Neural progenitor cell (in vitro differentiated cells): ENCODE data around the gene ANAPC7. TPM values are rescaled to one million over a fixed set of nuclear protein-coding genes. Genes with fewer than 3 reads are reported as not detected.
A peak's percentile ranks its signal among the peaks of the same experiment; 100 is the strongest.

Source experiments
- DNase-seq: peaks from one replicate; pipeline ENCODE4 v3.0.0-alpha.2; 2016; ENCODE audit warnings: low spot score
- H2AFZ ChIP-seq: fragments of 200-600 bp; sonication (generic); replicated peaks from 2 replicates; pipeline ENCODE4 v1.6.1; 2016; ENCODE audit warnings: antibody characterized with exemption
- H3F3A ChIP-seq: fragments of 200-600 bp; sonication (generic); 2 replicates; pipeline ENCODE4 v1.6.1; 2016; ENCODE audit warnings: antibody characterized with exemption, low read depth
- H3K27ac ChIP-seq: fragments of 200-600 bp; sonication (generic); 2 replicates; pipeline ENCODE4 v1.5.1; 2016; ENCODE audit warnings: mild to moderate bottlenecking
- H3K27me3 ChIP-seq: fragments of 200-600 bp; sonication (generic); 2 replicates; pipeline ENCODE4 v1.6.1; 2016; ENCODE audit warnings: mild to moderate bottlenecking, moderate library complexity
- H3K36me3 ChIP-seq: fragments of 200-600 bp; sonication (generic); 2 replicates; pipeline ENCODE4 v1.5.1; 2016
- H3K4me1 ChIP-seq: fragments of 200-600 bp; sonication (generic); 2 replicates; pipeline ENCODE4 v1.6.1; 2016; ENCODE audit warnings: mixed run types
- H3K4me2 ChIP-seq: fragments of 200-600 bp; sonication (generic); 2 replicates; pipeline ENCODE4 v1.6.1; 2016
- H3K4me3 ChIP-seq: fragments of 200-600 bp; sonication (generic); 2 replicates; pipeline ENCODE4 v1.5.1; 2016
- H3K79me2 ChIP-seq: fragments of 200-600 bp; sonication (generic); 2 replicates; pipeline ENCODE4 v1.6.1; 2016; ENCODE audit warnings: low read depth
- H3K9ac ChIP-seq: fragments of 200-600 bp; sonication (generic); 2 replicates; pipeline ENCODE4 v1.6.1; 2016
- H3K9me3 ChIP-seq: fragments of 200-600 bp; sonication (generic); 2 replicates; pipeline ENCODE4 v1.5.1; 2016; ENCODE audit warnings: low read depth
- H4K20me1 ChIP-seq: fragments of 200-600 bp; sonication (generic); 2 replicates; pipeline ENCODE4 v1.6.1; 2016; ENCODE audit warnings: low read depth
- H3K27ac Mint-ChIP-seq: 3 replicates; pipeline ENCODE4 v1.8.0; 2021; ENCODE audit warnings: mixed read lengths
- H3K27me3 Mint-ChIP-seq: 2 replicates; pipeline ENCODE4 v1.8.0; 2022; ENCODE audit warnings: low read depth, mild to moderate bottlenecking, inconsistent platforms, moderate library complexity, mixed read lengths; ENCODE audit not compliant: insufficient read depth
- H3K36me3 Mint-ChIP-seq: 3 replicates; pipeline ENCODE4 v1.8.0; 2021; ENCODE audit warnings: mixed read lengths
- H3K4me1 Mint-ChIP-seq: 3 replicates; pipeline ENCODE4 v1.8.0; 2021; ENCODE audit warnings: mixed read lengths
- H3K4me3 Mint-ChIP-seq: 3 replicates; pipeline ENCODE4 v1.8.0; 2021; ENCODE audit warnings: mild to moderate bottlenecking, moderate library complexity, mixed read lengths
- H3K9me3 Mint-ChIP-seq: 3 replicates; pipeline ENCODE4 v1.8.0; 2020; ENCODE audit warnings: mixed read lengths
- EZH2 ChIP-seq: fragments of 200-600 bp; sonication (generic); IDR thresholded peaks from 2 replicates; pipeline ENCODE4 v1.6.1; 2017; ENCODE audit warnings: antibody characterized with exemption, mild to moderate bottlenecking, moderate library complexity
- EZH2phosphoT487 ChIP-seq: fragments of 200-600 bp; sonication (generic); IDR thresholded peaks from 2 replicates; pipeline ENCODE4 v1.6.1; 2017; ENCODE audit warnings: antibody characterized with exemption
- total RNA-seq: library from RNA; depleted of rRNA; stranded (reverse); fragments of >200 nt; gene quantifications from 2 replicates; pipeline ENCODE4 v1.2.3, GENCODE V29; 2015; ENCODE audit warnings: low replicate concordance
- TF ChIP-seq, protein P1 (sequence below): fragments of 200-600 bp; sonication (generic); IDR thresholded peaks from 2 replicates; pipeline ENCODE4 v1.5.1; 2017; ENCODE audit warnings: antibody characterized with exemption, mild to moderate bottlenecking

The ANAPC7 gene
- total RNA-seq, 1 donor from 2014 or later: 114 TPM

DNA sequence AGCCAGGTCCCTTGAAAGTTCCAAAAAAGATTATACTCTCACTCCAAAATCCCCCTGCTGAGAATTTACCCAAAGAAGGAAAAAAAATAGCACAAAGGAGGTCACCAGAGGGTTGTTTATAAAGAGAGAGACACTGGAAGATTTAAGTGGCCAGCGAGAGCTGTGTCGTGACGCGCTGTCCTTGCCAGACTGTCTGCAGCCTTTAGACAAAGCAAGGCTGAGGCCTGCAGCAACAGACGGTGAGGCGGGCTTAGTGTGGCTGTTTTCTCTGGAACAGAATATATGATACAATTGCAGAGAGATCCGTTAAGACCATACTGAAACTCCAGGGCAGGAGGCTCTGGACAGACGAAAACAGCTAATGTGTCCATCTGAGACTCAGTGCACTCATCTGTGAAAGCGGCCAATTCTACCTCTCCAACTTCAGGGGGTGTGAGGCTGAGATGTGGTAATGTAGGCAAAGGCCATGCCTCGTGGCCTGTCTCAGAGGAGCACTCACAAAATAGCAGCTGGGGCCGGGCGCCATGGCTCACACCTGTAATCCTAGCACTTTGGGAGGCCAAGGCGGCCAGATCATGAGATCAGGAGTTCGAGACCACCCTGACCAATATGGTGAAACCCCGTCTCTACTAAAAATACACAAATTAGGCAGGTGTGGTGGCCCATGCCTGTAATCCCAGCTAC, 36.2 kb downstream of the ANAPC7 start:
- Histone ChIP-seq H3K4me3 (no peak overlapping the region), H3K79me2 (no peaks in the 10 kb centered on the region), H4K20me1 (peaks cover 2% of the 10 kb centered on the region), H3K36me3 (no peaks in the 10 kb centered on the region), H3K27ac (peak overlapping the region; percentile 63), H2AFZ (no peak overlapping the region), H3K9me3 (no peaks in the 10 kb centered on the region), H3K9ac (no peak overlapping the region), H3F3A (peaks cover 12% of the 10 kb centered on the region), H3K4me1 (peaks cover 7% of the 10 kb centered on the region), H3K4me2 (no peak overlapping the region), H3K27me3 (no peaks in the 10 kb centered on the region)
- H3K4me1 Mint-ChIP-seq: peaks cover 5% of the 10 kb centered on the region
- H3K27ac Mint-ChIP-seq: peak overlapping the region; percentile 52
- H3K4me3 Mint-ChIP-seq: no peak overlapping the region
- H3K27me3 Mint-ChIP-seq: peaks cover 4% of the 10 kb centered on the region
- no peak for TF ChIP-seq EZH2
- TF ChIP-seq, protein P1, sequence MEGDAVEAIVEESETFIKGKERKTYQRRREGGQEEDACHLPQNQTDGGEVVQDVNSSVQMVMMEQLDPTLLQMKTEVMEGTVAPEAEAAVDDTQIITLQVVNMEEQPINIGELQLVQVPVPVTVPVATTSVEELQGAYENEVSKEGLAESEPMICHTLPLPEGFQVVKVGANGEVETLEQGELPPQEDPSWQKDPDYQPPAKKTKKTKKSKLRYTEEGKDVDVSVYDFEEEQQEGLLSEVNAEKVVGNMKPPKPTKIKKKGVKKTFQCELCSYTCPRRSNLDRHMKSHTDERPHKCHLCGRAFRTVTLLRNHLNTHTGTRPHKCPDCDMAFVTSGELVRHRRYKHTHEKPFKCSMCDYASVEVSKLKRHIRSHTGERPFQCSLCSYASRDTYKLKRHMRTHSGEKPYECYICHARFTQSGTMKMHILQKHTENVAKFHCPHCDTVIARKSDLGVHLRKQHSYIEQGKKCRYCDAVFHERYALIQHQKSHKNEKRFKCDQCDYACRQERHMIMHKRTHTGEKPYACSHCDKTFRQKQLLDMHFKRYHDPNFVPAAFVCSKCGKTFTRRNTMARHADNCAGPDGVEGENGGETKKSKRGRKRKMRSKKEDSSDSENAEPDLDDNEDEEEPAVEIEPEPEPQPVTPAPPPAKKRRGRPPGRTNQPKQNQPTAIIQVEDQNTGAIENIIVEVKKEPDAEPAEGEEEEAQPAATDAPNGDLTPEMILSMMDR: no peak
- no peak for TF ChIP-seq EZH2phosphoT487
- H3K9me3 Mint-ChIP-seq: no peaks in the 10 kb centered on the region
- no peaks in the 10 kb centered on the region for H3K36me3 Mint-ChIP-seq
- DNase-seq: peak; percentile 13

DNA sequence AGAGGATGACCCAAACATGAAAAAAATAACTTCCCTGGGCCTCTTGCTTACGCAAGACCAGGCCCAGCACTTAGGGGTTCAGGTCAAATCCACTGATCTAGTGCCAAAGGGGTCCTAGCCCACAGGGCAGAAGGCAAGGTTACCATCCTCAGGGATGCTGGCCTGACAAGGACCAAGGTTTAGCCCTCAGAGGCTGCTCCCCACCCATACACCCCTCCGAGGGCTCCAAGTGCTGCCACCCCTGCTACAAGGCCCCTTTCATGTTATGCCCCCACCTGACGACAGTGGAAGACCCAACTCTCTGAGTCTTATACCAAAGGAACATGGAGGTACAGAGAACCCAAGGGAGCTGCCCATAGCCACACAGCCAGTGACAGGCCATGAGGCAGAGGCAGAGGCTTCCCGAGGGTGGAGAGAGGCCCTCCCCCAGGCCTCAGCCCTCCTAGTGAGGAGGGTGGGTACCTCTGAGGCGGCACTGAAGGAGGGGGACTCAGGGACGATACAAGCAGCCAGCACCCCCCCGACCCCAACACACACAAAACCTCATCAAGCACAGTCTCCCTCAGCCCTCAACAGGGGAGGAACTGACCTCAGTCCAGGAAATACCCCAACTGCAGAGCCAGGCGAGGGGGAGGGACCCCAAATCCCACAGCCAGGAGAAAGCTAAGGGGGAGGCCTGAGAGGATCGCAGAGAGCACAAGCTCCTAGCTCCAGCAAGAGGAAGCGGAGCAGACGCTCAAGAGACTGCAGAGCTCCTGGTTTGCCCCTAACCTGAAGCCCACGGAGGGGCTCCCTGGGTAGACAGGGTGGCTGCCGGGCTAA, 37.0 kb downstream of the ANAPC7 start:
- Mint-ChIP-seq H3K9me3 (no peaks in the 10 kb centered on the region), H3K4me3 (no peak overlapping the region), H3K36me3 (no peaks in the 10 kb centered on the region), H3K27ac (no peak overlapping the region), H3K27me3 (peaks cover 4% of the 10 kb centered on the region), H3K4me1 (peaks cover 5% of the 10 kb centered on the region)
- H3K36me3 ChIP-seq: no peaks in the 10 kb centered on the region
- TF ChIP-seq, protein P1: no peak
- no peak for TF ChIP-seq EZH2phosphoT487
- TF ChIP-seq EZH2: no peak
- no peak for DNase-seq
- H3K27me3 ChIP-seq: no peaks in the 10 kb centered on the region
- peaks cover 12% of the 10 kb centered on the region for H3F3A ChIP-seq
- H3K4me3 ChIP-seq: no peak overlapping the region
- H3K4me2 ChIP-seq: no peak overlapping the region
- H3K27ac ChIP-seq: peak overlapping the region; percentile 63
- H3K79me2 ChIP-seq: no peaks in the 10 kb centered on the region
- H3K9ac ChIP-seq: no peak overlapping the region
- H2AFZ ChIP-seq: no peak overlapping the region
- H3K9me3 ChIP-seq: no peaks in the 10 kb centered on the region
- H4K20me1 ChIP-seq: peaks cover 2% of the 10 kb centered on the region
- H3K4me1 ChIP-seq: peaks cover 7% of the 10 kb centered on the region

DNA sequence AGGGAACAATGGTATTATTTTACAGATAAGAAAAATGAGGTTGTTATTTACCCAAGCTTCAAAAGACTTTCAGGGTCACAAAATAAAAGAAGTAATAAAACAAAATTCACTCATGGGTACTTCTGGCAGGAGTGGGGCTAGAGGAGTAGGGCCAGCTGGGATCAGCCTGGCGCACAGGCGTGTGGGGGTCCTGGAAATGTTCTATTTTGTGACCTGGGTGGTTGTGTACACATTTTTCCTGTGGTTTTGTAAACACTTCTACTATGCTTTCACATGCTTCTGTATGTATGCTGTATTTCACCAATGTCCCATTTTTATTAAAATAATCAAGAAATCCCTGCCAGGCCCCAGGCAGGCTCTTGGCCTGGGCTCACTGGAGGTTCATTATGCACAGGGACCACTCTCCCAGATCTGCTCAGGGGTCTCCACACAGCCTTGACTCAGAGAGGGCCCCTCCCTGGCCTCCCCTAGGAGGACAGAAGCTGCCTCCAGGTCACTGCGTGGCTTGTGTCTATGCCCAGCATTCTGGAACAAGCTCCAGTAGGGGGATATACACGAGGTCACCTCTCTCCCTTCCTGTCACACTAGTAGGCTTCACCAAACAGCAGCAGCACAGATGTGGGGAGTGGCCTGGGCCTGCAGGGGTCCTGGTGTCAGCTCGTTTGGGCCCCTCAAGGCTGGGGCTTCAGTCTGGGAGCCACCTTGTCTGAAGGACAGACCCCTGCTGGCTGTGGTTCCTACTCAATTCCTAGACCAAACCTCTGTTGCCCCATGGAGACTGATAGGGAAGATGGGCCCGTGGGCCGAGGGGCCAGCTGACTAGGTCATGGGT, 37.8 kb downstream of the ANAPC7 start:
- no peak overlapping the region for H3K4me2 ChIP-seq
- no peaks in the 10 kb centered on the region for H3K36me3 ChIP-seq
- Mint-ChIP-seq H3K4me3 (no peak overlapping the region), H3K4me1 (peaks cover 5% of the 10 kb centered on the region), H3K27ac (peak overlapping the region; percentile 65), H3K27me3 (peaks cover 4% of the 10 kb centered on the region), H3K9me3 (no peaks in the 10 kb centered on the region), H3K36me3 (no peaks in the 10 kb centered on the region)
- H3K4me3 ChIP-seq: no peak overlapping the region
- H3K9me3 ChIP-seq: no peaks in the 10 kb centered on the region
- H2AFZ ChIP-seq: no peak overlapping the region
- no peaks in the 10 kb centered on the region for H3K27me3 ChIP-seq
- H3K27ac ChIP-seq: no peak overlapping the region
- peaks cover 7% of the 10 kb centered on the region for H3K4me1 ChIP-seq
- H3K79me2 ChIP-seq: no peaks in the 10 kb centered on the region
- no peaks in the 10 kb centered on the region for H4K20me1 ChIP-seq
- TF ChIP-seq, protein P1: no peak
- TF ChIP-seq EZH2phosphoT487: no peak
- TF ChIP-seq EZH2: no peak
- H3F3A ChIP-seq: peaks cover 12% of the 10 kb centered on the region
- DNase-seq: no peak
- no peak overlapping the region for H3K9ac ChIP-seq
